Activated T-cell treated with anti-CD3 and anti-CD28 coated beads, Interleukin-2, amount 50 U/mL, for 4 hours (primary cell): ENCODE measurements around the gene ETV7. TPM values are rescaled to one million over a fixed set of nuclear protein-coding genes. Genes with fewer than 3 reads are reported as not detected.
"Not testable (repeated sequence)": the region's sequence is repeated elsewhere in the genome, so short reads cannot be mapped to it uniquely, and the experiment has no call there.

Experiments
- ATAC-seq, 2 donors: fragments of 200-7000 bp; cut with Tn5 transposase; one replicate each; pipeline ENCODE4 v1.10.0; 2021
- DNase-seq: peaks from one replicate; pipeline ENCODE4 v3.0.0-alpha.2; 2020
- H3K27me3 Mint-ChIP-seq: one replicate; pipeline ENCODE4 v1.8.0; 2021; ENCODE audit warnings: low read depth, mixed read lengths
- H3K36me3 Mint-ChIP-seq: one replicate; pipeline ENCODE4 v1.8.0; 2022; ENCODE audit warnings: mixed read lengths; ENCODE audit not compliant: insufficient read depth
- H3K4me1 Mint-ChIP-seq: one replicate; pipeline ENCODE4 v1.8.0; 2021; ENCODE audit warnings: low read depth, mixed read lengths
- H3K4me3 Mint-ChIP-seq: one replicate; pipeline ENCODE4 v1.8.0; 2021; ENCODE audit warnings: mild to moderate bottlenecking, moderate library complexity, mixed read lengths
- H3K9me3 Mint-ChIP-seq: one replicate; pipeline ENCODE4 v1.8.0; 2021; ENCODE audit warnings: mixed read lengths
- total RNA-seq, 3 donors: library from RNA; stranded (reverse); gene quantifications; one replicate each; pipeline ENCODE4 v1.2.1, GENCODE V29; 2021

The ETV7 gene
- total RNA-seq, 3 donors from 2014 or later, result 0.45 to 4.9 (median 1.7) TPM

DNA sequence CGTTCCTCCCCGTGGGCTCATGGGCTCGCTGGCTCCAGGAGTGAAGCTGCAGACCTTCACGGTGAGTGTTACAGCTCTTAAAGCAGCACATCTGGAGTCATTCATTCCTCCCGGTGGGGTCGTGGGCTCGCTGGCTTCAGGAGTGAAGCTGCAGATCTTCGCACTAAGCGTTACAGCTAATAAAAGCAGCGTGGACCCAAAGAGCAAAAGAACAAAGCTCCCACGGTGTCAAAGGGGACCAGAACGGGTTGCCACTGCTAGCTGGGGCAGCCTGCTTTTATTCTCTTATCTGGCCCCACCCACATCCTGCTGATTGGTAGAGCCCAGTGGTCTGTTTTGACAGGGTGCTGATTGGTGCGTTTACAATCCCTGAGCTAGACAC, 24.1 kb downstream of the ETV7 start:
- H3K4me3 Mint-ChIP-seq, H3K27me3 Mint-ChIP-seq, H3K36me3 Mint-ChIP-seq, DNase-seq, ATAC-seq, H3K9me3 Mint-ChIP-seq, H3K4me1 Mint-ChIP-seq: not testable (repeated sequence)

GRCh38 chr6:36362551-36363370, 24.7 kb downstream of the ETV7 start:
- H3K4me3 Mint-ChIP-seq, result no peak overlapping the region
- H3K36me3 Mint-ChIP-seq, result peaks cover 2% of the 10 kb centered on the region
- H3K27me3 Mint-ChIP-seq, result peaks cover 3% of the 10 kb centered on the region
- no peaks in the 10 kb centered on the region for H3K9me3 Mint-ChIP-seq
- ATAC-seq, result no peak
- H3K4me1 Mint-ChIP-seq, result peaks cover 14% of the 10 kb centered on the region
- no peak for DNase-seq

GRCh38 chr6:36361071-36361470, 26.4 kb downstream of the ETV7 start:
- no peak overlapping the region for H3K4me3 Mint-ChIP-seq
- H3K4me1 Mint-ChIP-seq, result peaks cover 17% of the 10 kb centered on the region
- no peaks in the 10 kb centered on the region for H3K9me3 Mint-ChIP-seq
- ATAC-seq (no peak), DNase-seq (no peak)
- peaks cover 3% of the 10 kb centered on the region for H3K27me3 Mint-ChIP-seq
- no peaks in the 10 kb centered on the region for H3K36me3 Mint-ChIP-seq

DNA sequence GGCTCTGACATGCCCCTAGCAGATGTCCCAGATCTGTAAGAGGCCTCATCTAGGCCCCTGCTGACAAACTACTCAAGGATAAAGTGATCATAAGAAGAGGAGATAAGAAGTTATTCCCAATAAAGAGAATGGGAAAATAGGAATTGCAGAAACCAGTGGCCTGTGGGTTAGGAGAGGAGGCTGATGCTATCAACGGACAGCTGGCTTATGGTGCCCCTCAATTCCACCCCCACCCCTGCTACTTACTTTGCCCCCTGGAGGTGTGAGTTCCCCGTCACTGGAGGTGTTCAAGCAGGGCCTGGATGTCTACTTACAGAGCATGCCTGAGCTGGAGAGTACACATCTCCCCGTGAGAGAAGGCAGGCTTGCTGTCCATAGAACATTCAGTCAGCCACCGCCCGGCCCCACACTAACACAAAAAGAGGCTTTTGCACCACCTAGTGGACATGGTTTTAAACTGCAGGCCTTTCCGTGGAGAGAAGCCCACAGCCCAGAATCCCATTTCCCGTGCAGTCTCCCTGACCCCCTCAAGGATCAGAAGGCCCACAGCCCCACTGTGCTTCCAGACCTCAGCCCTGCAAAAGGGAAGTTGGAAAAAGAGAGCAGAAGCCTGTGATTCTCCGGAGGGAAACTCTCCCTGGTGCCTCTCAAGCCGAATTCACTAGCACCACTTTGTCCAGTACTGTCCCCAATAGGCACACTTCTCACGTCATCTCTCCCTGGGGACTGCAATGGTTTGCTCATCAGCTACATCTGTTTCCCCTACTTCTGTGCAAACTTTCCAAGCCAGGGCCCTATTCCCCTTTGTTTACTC, 27.0 kb downstream of the ETV7 start:
- peaks cover 21% of the 10 kb centered on the region for H3K4me1 Mint-ChIP-seq
- no peak overlapping the region for H3K4me3 Mint-ChIP-seq
- peaks cover 3% of the 10 kb centered on the region for H3K27me3 Mint-ChIP-seq
- H3K9me3 Mint-ChIP-seq, result no peaks in the 10 kb centered on the region
- H3K36me3 Mint-ChIP-seq, result no peaks in the 10 kb centered on the region
- ATAC-seq (peak; percentile 82 to 85), DNase-seq (peak; percentile 56)

- no peak for DNase-seq
- Mint-ChIP-seq H3K4me3 (no peak overlapping the region), H3K36me3 (no peaks in the 10 kb centered on the region), H3K27me3 (peaks cover 3% of the 10 kb centered on the region), H3K4me1 (peaks cover 17% of the 10 kb centered on the region), H3K9me3 (no peaks in the 10 kb centered on the region)
- no peak for ATAC-seq
These were observed 29.1 kb downstream of the ETV7 start for GRCh38 chr6:36358226-36358915.

DNA sequence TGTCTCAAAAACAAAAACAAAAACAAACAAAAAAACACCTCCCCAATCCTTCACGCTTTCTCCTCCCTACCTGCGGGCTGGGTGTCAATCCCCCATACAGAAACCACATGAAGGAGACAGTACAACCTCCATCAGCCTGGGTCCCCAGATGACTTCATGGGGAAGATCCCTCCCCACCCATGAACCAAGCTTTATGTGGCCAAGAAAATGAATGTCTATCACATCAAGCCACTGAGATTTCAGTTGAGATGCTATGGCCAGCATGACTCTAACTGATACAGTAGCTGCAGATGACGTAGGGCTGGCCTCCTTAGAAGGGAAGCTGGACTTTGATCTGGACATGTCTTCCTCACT, 29.6 kb downstream of the ETV7 start:
- H3K36me3 Mint-ChIP-seq, result no peaks in the 10 kb centered on the region
- peaks cover 3% of the 10 kb centered on the region for H3K27me3 Mint-ChIP-seq
- H3K4me3 Mint-ChIP-seq, result no peak overlapping the region
- H3K4me1 Mint-ChIP-seq, result peaks cover 17% of the 10 kb centered on the region
- ATAC-seq (peak in 1 of 2 donors; percentile 36), DNase-seq (no peak)
- peaks cover 2% of the 10 kb centered on the region for H3K9me3 Mint-ChIP-seq

DNA sequence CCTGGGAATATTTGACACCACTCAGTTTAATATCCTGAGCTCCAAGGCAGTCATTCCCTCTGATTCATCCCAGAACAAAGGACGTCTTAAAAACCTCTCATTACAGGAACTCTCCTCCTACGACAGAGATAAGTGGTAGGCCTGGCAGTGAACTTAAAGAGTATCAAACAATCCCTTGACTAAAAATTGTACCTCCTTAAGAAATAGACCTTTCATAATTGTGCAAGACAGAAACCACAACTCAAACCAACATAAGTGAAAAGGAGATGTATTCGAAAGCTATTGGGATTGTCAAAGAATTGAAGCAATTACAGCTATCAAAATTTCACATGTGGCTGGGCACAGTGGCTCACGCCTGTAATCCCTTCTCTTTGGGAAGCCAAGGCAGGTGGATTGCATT, 31.6 kb downstream of the ETV7 start:
- DNase-seq, result no peak
- Mint-ChIP-seq H3K36me3 (no peaks in the 10 kb centered on the region), H3K9me3 (peaks cover 5% of the 10 kb centered on the region), H3K4me1 (peaks cover 17% of the 10 kb centered on the region), H3K4me3 (no peak overlapping the region), H3K27me3 (peaks cover 3% of the 10 kb centered on the region)
- ATAC-seq, result peak in 1 of 2 donors; percentile 25

DNA sequence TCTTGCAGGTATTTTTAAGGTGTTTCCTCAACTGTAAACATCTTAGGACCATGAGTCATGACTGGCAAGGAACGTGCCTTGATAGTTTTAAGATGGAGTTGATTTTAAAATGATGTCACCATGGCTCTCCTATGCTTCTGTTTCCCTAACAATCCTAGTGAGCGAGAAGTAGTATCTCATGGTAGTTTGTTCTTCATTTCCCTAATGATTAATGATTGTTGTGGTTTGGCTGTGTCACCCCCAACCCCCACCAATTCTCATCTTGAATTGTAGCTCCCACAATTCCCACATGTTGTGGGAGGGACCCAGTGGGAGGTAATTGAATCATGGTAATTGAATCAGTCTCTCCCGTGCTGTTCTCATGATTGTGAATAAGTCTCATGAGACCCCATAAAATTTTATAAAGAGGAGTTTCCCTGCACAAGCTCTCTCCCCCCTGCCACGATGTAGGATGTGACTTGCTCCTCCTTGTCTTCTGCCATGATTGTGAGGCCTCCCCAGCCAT, 34.0 kb downstream of the ETV7 start:
- ATAC-seq, result no peak
- no peak for DNase-seq
- Mint-ChIP-seq H3K36me3 (no peaks in the 10 kb centered on the region), H3K9me3 (peaks cover 5% of the 10 kb centered on the region), H3K4me3 (no peak overlapping the region), H3K27me3 (no peaks in the 10 kb centered on the region), H3K4me1 (peaks cover 12% of the 10 kb centered on the region)

- H3K4me3 Mint-ChIP-seq, result no peak overlapping the region
- peaks cover 6% of the 10 kb centered on the region for H3K4me1 Mint-ChIP-seq
- H3K36me3 Mint-ChIP-seq, result no peaks in the 10 kb centered on the region
- no peaks in the 10 kb centered on the region for H3K27me3 Mint-ChIP-seq
- DNase-seq, result no peak
- ATAC-seq, result no peak
- peaks cover 5% of the 10 kb centered on the region for H3K9me3 Mint-ChIP-seq
These were observed 34.9 kb downstream of the ETV7 start for GRCh38 chr6:36352477-36353157.

GRCh38 chr6:36350681-36351571, 36.5 kb downstream of the ETV7 start:
- Mint-ChIP-seq H3K36me3 (no peaks in the 10 kb centered on the region), H3K27me3 (no peaks in the 10 kb centered on the region), H3K4me3 (no peak overlapping the region), H3K4me1 (peaks cover 4% of the 10 kb centered on the region), H3K9me3 (peaks cover 5% of the 10 kb centered on the region)
- DNase-seq (no peak), ATAC-seq (no peak)

DNA sequence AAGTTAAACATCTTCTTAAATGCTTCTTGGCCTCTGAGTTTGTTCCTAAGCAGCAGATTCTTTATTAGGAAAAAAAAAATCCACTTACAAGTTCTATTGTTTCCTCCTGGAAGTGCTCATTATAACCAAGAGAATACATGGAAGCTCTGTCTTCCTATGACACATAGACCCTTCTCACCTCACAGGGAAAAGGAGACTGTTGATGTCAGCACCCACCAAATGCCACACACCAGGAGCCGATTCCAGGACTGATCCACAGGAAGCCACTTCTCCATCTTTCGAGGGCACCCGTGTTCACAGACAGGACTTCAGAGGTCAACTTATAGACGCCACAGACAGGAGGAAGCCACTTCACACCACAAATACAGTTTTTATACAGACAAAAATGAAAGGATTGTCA, 37.4 kb downstream of the ETV7 start:
- H3K4me1 Mint-ChIP-seq, result no peaks in the 10 kb centered on the region
- no peaks in the 10 kb centered on the region for H3K36me3 Mint-ChIP-seq
- H3K9me3 Mint-ChIP-seq, result peaks cover 5% of the 10 kb centered on the region
- no peak overlapping the region for H3K4me3 Mint-ChIP-seq
- no peaks in the 10 kb centered on the region for H3K27me3 Mint-ChIP-seq
- no peak for ATAC-seq
- DNase-seq, result no peak

DNA sequence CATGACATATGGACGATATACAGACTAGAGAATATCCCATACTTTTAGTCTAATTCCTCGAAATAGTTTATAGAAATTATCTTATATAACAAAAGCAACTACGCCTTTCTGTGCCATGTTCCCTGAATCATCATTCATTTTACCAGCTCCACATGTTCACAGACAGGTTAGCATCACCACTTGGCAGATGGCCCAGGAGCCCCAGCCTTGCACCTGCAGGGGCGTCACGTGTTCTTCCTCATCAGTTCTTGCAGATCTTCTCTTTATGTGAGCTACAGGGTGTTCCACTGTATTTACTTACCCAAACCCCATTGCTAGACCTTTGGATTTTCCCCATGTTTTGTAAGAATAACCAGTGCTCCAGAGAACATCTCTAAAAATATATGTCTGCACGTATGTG, 38.2 kb downstream of the ETV7 start:
- DNase-seq (no peak), ATAC-seq (no peak)
- no peaks in the 10 kb centered on the region for H3K36me3 Mint-ChIP-seq
- H3K4me1 Mint-ChIP-seq, result no peaks in the 10 kb centered on the region
- no peak overlapping the region for H3K4me3 Mint-ChIP-seq
- peaks cover 5% of the 10 kb centered on the region for H3K9me3 Mint-ChIP-seq
- H3K27me3 Mint-ChIP-seq, result no peaks in the 10 kb centered on the region

DNA sequence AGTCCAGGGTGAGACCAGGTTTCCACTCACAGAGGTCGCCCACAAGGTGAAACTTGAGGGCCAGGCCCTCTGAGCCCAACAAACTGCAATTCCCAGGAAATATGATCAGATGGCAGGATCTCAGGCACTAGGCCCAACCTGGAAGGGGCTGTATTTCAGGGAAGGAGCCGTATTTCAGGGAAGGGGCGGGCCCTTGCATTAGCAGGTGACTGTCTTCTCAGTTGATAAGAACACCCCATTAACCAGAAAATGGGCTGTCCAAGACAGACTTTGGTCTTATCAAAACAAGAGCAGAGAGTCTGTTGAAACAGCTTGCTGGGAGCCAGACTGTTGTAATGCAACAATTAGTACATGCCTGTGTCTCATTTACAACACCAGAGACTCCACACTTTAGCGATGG, 39.8 kb downstream of the ETV7 start:
- Mint-ChIP-seq H3K27me3 (peaks cover 3% of the 10 kb centered on the region), H3K4me1 (no peaks in the 10 kb centered on the region), H3K9me3 (peaks cover 1% of the 10 kb centered on the region), H3K36me3 (no peaks in the 10 kb centered on the region), H3K4me3 (no peak overlapping the region)
- DNase-seq (no peak), ATAC-seq (no peak)
